ENCODE results near the gene HDHD5.

The HDHD5 gene

GRCh38 chr22:17158568-17159503 lies at the start of gene HDHD5:
HDHD5 (minus strand) TSS chr22:17159277; CDS start chr22:17159251, 26 bp downstream.
- peak; percentile 69 for DNase-seq

- DNase-seq, result peak; percentile 61
These were observed 46.4 kb upstream of the HDHD5 start for GRCh38 chr22:17205432-17205831.

- no peak for DNase-seq
These were observed 42.3 kb upstream of the HDHD5 start for GRCh38 chr22:17201285-17201945.

GRCh38 chr22:17199003-17199731 lies 40.1 kb upstream of the HDHD5 start:
- no peak for DNase-seq

DNA sequence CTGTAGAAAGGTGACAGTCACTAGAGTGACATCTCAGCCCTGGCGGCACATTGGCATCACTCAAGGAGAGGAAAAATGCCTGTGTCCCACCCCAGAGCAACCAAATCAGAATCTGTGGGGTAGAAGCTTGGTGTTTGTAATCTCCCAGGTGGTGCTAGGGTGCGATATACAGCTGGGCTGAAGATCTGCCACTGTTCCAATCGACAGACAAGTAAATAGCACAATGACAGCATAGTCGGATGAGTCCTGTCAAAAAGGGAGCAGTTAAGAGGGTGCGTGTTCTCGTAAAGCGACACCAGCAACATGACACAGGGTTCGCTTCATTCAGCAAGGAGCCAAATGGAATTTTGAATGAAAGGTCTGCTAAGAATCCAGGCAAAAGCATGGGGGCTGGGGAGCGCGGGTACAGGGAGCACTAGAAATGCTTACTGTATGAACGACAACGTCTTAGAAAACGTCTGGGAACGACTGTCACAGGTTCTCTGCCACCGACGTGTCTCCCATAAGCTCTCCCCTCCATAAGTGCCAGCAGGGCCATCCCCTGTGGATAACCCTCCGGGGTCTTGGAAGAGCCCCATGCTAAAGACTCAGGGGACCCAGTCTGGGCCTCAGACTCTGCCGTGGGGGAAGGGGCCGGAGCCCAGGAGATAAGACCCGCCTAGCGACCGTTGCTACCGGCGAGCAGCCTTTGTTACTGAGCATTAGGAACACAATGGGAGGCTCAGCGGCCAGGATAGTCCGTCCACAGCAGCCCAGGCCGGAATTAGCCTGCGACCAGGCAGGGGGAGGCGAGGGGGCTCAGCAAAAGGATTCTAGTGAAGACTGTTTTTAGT lies 39.3 kb upstream of the HDHD5 start:
- DNase-seq, result no peak

- no peak for DNase-seq
These were observed 35.1 kb upstream of the HDHD5 start for GRCh38 chr22:17194213-17194612.

DNA sequence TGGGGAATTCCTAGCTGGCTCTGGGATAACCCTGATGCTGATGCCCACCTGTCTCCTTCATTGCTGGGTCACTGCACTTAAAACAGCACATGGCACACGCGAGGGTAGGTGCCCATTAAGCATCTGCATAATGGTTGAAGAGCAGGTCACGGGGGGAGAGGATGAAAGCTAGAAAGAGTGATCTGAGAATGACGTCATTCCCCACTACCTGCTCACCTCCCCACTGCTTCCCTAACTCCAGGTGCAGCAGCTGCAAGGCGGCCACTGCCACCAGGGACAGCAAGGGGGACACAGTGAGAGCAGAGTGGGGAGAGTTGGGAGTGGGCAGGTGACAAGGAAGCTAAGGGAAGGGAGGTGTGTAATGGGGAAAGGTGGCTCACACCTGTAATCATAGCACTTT lies 33.1 kb upstream of the HDHD5 start:
- DNase-seq, result no peak

- DNase-seq, result no peak
These were observed 32.2 kb upstream of the HDHD5 start for GRCh38 chr22:17191163-17191784.

DNA sequence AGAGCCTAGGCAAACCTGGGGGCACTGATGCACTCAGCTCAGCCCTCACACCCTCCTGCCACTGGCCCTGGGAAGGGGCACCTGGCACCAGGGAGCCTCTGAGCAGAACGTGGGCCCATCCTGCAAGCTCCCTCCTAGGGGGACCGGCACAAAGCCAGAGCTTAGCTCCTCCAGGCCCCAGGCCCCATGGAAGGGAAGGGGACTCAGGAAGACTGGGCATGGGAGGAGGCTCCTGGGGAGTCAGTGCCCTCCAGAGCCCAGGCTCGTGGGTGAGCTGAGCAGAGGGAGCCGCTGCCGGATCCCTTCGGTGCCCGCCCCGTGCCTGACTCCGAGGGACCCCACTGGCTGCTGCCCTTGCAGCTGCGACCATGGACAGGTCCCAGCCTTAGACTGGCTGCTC lies 31.6 kb upstream of the HDHD5 start:
- DNase-seq, result no peak

DNA sequence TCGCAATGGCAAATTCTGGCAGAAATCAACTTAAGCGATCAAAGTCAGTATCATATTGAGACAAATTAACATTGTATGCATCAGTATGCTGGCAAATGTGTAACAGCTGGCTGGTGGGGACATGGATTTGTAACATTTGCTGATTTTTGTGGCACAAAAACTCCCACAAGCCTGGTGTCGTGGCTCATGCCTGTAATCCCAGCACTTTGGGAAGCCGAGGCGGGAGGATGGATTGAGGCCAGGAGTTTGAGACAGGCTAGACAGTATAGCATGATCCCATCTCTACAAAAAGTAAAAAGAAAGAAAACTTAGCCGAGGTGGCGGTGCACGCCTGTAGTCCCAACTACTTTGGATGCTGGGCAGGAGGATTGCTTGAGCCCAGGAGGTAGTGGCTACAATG lies 17.6 kb upstream of the HDHD5 start:
- no peak for DNase-seq

DNA sequence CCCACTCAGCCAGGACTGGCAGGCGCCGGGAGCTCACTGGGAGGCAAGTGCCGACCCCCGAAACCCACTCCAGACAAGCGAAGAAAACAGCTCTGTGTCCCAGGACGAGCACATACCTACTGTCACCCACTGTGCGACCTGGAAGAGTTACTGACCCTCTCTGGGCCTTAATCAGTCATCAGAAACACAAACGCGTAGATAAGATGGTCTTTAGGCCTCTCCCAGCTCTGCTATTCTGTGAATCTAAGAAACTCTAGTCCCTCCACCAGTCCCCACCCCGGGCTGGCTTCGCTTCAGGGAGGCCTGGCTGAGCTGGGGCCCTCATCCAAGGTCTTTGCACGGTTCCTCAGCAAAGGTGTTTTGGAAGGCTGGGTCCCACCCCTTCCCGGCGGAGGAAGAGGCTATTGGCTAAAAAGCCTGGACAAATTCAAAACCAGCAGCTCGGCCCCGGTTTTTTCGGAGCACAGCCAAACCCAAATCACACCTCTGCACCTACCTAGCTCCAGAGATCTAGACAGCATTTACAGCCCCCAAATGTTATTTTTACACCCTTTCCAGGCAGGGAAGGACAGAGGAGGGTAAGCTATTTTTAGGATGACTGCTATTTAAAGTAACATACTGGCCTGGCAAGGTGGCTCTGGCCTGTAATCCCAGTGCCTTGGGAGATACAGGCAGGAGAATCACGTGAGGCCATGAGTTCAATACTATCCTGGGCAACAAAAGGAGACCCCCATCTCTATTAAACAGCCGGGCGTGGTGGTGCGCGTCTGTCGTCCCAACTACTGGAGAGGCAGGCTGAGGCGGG lies 13.2 kb upstream of the HDHD5 start:
- no peak for DNase-seq

GRCh38 chr22:17171153-17172028 lies 12.3 kb upstream of the HDHD5 start:
- peak; percentile 52 for DNase-seq

DNA sequence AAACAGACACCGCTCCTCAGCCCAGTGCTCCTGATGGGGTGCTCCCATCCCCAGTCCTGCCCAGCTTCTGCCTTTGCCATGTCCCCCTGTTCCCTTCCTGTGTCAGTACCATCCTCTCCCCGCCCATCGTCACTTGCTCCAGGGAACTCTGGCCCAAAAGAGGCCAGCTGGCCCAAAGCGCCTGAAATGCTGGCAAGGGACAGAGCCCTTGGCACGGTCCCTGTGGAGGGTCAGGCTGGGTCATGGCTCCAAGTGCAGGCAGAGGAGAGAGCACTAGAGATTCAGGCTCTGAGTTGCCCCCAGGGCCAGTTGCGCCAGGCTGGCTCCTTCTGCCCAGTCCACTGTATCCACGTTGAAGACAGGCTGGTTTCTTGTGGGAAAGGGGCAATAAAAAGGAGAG lies 8.4 kb upstream of the HDHD5 start:
- DNase-seq, result no peak

DNA sequence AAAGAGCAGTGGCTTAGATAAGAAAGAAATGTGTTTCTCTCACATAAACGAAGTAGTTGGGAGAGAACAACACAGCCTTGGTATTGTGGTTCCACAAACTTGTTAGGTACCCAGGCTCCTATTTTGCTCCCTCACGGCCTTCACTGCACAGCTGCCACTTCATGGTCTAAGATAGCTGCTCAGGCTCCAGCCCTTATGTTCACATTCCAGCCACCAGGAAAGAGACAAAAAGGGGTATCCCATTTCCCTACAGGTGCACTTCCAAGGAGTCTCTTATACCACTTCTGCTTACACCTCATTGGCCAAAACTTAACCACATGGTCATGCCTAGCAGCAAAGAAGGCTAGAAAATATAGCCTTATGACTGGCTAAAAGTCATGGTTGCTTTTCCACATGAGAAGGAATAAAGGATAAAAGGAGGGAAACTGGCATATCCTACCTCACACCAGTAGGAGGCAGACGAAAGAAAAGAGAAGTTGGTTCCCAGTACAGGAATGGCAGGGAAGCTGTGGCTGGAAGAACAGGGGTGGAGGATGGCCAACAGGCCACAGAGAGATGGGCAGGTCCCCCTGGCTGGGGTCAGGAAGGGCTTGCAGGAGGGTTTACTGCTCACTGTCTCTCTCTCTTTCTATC lies 5.4 kb upstream of the HDHD5 start:
- DNase-seq, result no peak

GRCh38 chr22:17162731-17163130 lies 3.7 kb upstream of the HDHD5 start:
- DNase-seq, result no peak

GRCh38 chr22:17161991-17162390 lies 2.9 kb upstream of the HDHD5 start:
- no peak for DNase-seq

- peak; percentile 28 for DNase-seq
These were observed 451 bp upstream of the HDHD5 start for GRCh38 chr22:17159504-17159951.

DNA sequence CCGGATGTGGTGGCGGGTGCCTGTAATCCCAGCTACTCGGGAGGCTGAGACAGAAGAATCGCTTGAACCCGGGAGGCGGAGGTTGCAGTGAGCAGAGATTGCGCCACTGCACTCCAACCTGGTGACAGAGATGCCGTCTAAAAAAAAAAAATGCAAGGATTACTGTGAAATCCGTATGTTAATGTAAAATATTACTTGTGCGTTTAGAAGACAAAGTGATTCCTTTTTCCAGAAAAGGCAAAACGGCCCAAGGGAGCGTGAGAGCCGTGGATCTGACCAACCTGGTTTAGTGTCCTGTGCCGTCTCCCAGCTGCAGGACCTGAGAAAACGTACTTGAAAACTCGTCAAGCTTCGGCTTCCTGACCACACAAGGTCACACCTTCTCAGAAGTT lies 905 bp downstream of the HDHD5 start:
- no peak for DNase-seq

GRCh38 chr22:17157714-17158113 lies 1.4 kb downstream of the HDHD5 start:
- DNase-seq, result no peak

GRCh38 chr22:17155941-17156340 lies 3.1 kb downstream of the HDHD5 start:
- DNase-seq, result no peak
